ENCODE results near the gene DIAPH1.

DIAPH1 gene

GRCh38 chr5:141609044-141609443 is 9.8 kb downstream of the DIAPH1 start:
- DNase-seq (ENCODE audit: extremely low spot score): no peak
- no peak for TF ChIP-seq CTCF (IDR thresholded peaks at IDR 0.05; ENCODE audit: control extremely low read depth, extremely low read depth, low read depth, missing control alignments)
- CTCF ChIA-PET: interaction anchor here (1.9 to 15.4 kb wide), 3 partner anchors 6 to 17 kb away, joined by 8 to 288 read pairs (median 177); partner anchors contain the start of gene DIAPH1
- POLR2A ChIA-PET: no interaction called here

- no peak for DNase-seq (ENCODE audit: extremely low spot score)
- ChIA-PET CTCF (interaction anchor here (1.0 to 15.4 kb wide), 6 partner anchors 7 to 41 kb away, joined by 3 to 288 read pairs (median 7); partner anchors contain the start of gene DIAPH1), POLR2A (no interaction called here)
- TF ChIP-seq CTCF (IDR thresholded peaks at IDR 0.05; ENCODE audit: control extremely low read depth, extremely low read depth, low read depth, missing control alignments): no peak
These were observed 10.2 kb downstream of the DIAPH1 start for GRCh38 chr5:141608557-141608956.

- ChIA-PET CTCF (interaction anchor here (1.0 to 15.4 kb wide), 7 partner anchors 7 to 41 kb away, joined by 3 to 288 read pairs (median 6); partner anchors contain the start of gene DIAPH1), POLR2A (no interaction called here)
- no peak for DNase-seq (ENCODE audit: extremely low spot score)
- TF ChIP-seq CTCF (IDR thresholded peaks at IDR 0.05; ENCODE audit: control extremely low read depth, extremely low read depth, low read depth, missing control alignments): no peak
These were observed 10.8 kb downstream of the DIAPH1 start for GRCh38 chr5:141608046-141608445.

- no peak for TF ChIP-seq CTCF (IDR thresholded peaks at IDR 0.05; ENCODE audit: control extremely low read depth, extremely low read depth, low read depth, missing control alignments)
- ChIA-PET POLR2A (no interaction called here), CTCF (interaction anchor here (0.8 to 15.4 kb wide), 4 partner anchors 10 to 86 kb away, joined by 4 to 288 read pairs (median 90); partner anchors contain the start of genes DIAPH1, HDAC3 and RELL2)
- DNase-seq (ENCODE audit: extremely low spot score): peak; percentile 59
These were observed 13.1 kb downstream of the DIAPH1 start for GRCh38 chr5:141605523-141606277.

- TF ChIP-seq CTCF (IDR thresholded peaks at IDR 0.05; ENCODE audit: control extremely low read depth, extremely low read depth, low read depth, missing control alignments): no peak
- ChIA-PET CTCF (interaction anchor here (1.0 to 15.4 kb wide), 6 partner anchors 11 to 88 kb away, joined by 3 to 288 read pairs (median 6); partner anchors contain the start of gene DIAPH1), POLR2A (interaction anchor here (0.9 kb wide), 1 partner anchor 15 kb away, joined by 3 read pairs; the partner anchor contains the start of gene DIAPH1)
- DNase-seq (ENCODE audit: extremely low spot score): no peak
These were observed 14.7 kb downstream of the DIAPH1 start for GRCh38 chr5:141603923-141604717.

GRCh38 chr5:141602606-141603005 is 16.2 kb downstream of the DIAPH1 start:
- ChIA-PET POLR2A (interaction anchor here (0.6 kb wide), 1 partner anchor 21 kb away, joined by 8 read pairs; no protein-coding TSS in a partner anchor), CTCF (interaction anchor here (0.7 to 15.4 kb wide), 8 partner anchors 11 to 89 kb away, joined by 3 to 288 read pairs (median 3); partner anchors contain the start of gene DIAPH1)
- no peak for TF ChIP-seq CTCF (IDR thresholded peaks at IDR 0.05; ENCODE audit: control extremely low read depth, extremely low read depth, low read depth, missing control alignments)
- DNase-seq (ENCODE audit: extremely low spot score): no peak
